ENCODE measurements around the gene SMYD2. TPM values are rescaled to one million over a fixed set of nuclear protein-coding genes. Genes with fewer than 3 reads are reported as not detected.

Gene SMYD2
- total RNA-seq, 4 donors from 2014 or later: 6.8 to 41.3 (median 19.2) TPM

DNA sequence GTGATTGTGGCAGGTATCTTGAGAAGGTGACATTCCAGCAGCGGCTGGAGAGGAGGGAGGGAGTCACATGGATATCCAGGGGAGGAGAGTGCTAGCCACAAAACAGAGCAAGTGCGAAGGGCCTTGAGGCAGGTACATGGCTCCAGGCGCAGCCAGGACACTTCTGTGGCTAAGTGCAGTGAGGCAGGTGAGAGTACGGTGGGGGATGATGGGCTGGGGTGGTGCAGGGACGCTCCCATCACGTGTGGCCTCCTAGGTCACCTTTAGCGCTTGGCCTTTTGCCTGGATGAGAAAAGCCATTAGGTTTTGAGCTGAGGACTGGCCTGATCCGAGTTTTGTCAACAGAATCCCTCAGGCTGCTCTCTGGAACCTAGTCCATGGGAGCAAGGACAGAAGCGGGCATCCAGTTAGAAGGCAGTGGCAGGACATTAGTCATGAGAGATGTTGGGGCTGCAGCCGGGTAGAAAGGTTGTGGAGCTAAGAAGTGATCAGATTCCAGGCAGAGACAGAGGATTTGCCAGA lies 31.6 kb downstream of the SMYD2 start:
- no peaks in the 10 kb centered on the region for H3K9me3 ChIP-seq
- H3K36me3 ChIP-seq: no peaks in the 10 kb centered on the region
- TF ChIP-seq POLR2A (IDR thresholded peaks at IDR 0.05): no peak
- TF ChIP-seq, protein P1, sequence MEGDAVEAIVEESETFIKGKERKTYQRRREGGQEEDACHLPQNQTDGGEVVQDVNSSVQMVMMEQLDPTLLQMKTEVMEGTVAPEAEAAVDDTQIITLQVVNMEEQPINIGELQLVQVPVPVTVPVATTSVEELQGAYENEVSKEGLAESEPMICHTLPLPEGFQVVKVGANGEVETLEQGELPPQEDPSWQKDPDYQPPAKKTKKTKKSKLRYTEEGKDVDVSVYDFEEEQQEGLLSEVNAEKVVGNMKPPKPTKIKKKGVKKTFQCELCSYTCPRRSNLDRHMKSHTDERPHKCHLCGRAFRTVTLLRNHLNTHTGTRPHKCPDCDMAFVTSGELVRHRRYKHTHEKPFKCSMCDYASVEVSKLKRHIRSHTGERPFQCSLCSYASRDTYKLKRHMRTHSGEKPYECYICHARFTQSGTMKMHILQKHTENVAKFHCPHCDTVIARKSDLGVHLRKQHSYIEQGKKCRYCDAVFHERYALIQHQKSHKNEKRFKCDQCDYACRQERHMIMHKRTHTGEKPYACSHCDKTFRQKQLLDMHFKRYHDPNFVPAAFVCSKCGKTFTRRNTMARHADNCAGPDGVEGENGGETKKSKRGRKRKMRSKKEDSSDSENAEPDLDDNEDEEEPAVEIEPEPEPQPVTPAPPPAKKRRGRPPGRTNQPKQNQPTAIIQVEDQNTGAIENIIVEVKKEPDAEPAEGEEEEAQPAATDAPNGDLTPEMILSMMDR (IDR thresholded peaks at IDR 0.05): no peak
- H3K27me3 ChIP-seq: no peaks in the 10 kb centered on the region
- DNase-seq: no peak
- no peak overlapping the region for H3K4me3 ChIP-seq
- intact Hi-C loops (cut with DNase I; ENCODE audit: low total_unique reads): no loop called here
- no peak overlapping the region for H3K27ac ChIP-seq
- no peaks in the 10 kb centered on the region for H3K4me1 ChIP-seq

DNA sequence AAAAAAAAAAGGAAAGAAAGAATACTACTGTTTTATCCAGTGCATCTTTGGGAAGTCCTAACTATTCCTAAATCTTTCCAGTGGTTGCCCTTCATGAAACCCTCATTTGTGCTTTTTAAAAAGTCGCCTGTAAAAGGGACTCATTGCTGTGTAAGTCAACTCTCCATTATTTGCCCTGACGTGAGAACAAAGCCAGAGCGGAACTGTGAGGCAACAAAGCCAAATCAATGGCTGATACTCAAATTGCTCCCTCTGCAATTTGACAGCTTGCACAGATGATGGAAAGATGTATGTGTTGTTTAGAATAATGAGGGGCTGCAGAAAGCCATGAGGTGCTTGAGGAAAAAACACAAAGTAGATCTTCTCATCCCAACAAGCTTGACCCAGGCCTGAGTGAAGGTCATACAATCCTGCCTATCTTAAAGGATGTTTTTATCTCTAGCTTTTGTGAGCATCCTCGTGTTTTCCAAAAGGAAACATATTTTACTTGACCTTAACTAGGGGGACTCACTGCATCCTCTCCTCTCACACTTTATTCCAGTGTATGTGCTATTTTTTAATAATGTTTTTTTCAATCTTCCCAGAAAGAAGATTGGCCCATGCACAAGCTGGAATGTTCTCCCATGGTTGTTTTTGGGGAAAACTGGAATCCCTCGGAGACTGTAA lies 33.4 kb downstream of the SMYD2 start:
- intact Hi-C loops (cut with DNase I; ENCODE audit: low total_unique reads): no loop called here
- Histone ChIP-seq H3K27me3 (no peaks in the 10 kb centered on the region), H3K9me3 (no peaks in the 10 kb centered on the region), H3K4me1 (no peaks in the 10 kb centered on the region), H3K4me3 (no peak overlapping the region), H3K36me3 (no peaks in the 10 kb centered on the region), H3K27ac (no peak overlapping the region)
- TF ChIP-seq POLR2A (IDR thresholded peaks at IDR 0.05): no peak
- TF ChIP-seq, protein P1 (IDR thresholded peaks at IDR 0.05): no peak
- no peak for DNase-seq

DNA sequence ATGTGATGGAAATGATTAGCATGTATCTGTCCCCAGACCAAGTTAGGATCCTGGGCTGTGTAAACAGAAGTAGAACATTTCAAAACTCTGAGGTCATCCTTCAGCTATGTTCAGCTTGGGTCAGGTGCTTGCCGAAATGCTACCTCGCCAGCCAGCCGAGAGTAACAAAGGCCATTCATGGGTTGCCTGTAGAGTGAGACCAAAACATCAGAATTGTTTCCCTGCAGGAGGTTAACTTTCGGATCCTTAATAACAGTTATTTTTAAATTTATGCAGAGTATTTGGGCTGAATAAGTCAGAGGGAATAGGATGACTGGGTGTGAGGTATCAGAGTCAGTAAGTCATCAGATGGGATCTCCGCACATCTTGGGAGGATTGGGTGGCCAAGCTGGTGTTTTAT lies 35.6 kb downstream of the SMYD2 start:
- no peak overlapping the region for H3K27ac ChIP-seq
- no peak for DNase-seq
- intact Hi-C loops (cut with DNase I; ENCODE audit: low total_unique reads): loop anchor here (5.0 kb wide), 1 partner anchor 54 kb away; no protein-coding TSS in a partner anchor

DNA sequence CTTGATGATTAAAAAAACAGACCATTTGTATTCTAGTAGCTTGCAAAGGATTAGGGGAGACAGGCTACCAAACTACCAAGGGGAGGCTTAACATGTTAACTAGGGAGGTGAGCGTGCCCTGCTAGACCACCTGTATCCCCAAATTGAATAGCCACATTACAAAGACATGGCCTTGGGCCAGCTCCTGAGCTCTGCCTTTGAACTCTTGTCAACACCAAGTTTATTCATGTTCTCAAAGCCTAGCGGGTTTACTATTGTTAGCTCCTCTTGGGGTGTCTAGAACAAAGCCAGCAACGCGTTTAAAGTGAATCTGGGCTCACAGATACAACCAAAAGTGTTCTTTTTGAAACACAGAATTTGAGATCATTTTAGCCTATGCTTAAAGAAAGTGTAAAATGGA lies 36.3 kb downstream of the SMYD2 start:
- Histone ChIP-seq H3K36me3 (no peaks in the 10 kb centered on the region), H3K4me1 (no peaks in the 10 kb centered on the region), H3K4me3 (no peak overlapping the region), H3K27ac (no peak overlapping the region), H3K27me3 (no peaks in the 10 kb centered on the region), H3K9me3 (no peaks in the 10 kb centered on the region)
- intact Hi-C loops (cut with DNase I; ENCODE audit: low total_unique reads): loop anchor here (5.0 kb wide), 1 partner anchor 55 kb away; no protein-coding TSS in a partner anchor
- TF ChIP-seq, protein P1 (IDR thresholded peaks at IDR 0.05): no peak
- TF ChIP-seq POLR2A (IDR thresholded peaks at IDR 0.05): no peak
- DNase-seq: no peak

More for the DNA sequence above, 35.6 kb downstream of the SMYD2 start:
- Histone ChIP-seq H3K9me3 (no peaks in the 10 kb centered on the region), H3K4me3 (no peak overlapping the region), H3K27me3 (no peaks in the 10 kb centered on the region), H3K4me1 (no peaks in the 10 kb centered on the region), H3K36me3 (no peaks in the 10 kb centered on the region)
- TF ChIP-seq, protein P1 (IDR thresholded peaks at IDR 0.05): no peak
- TF ChIP-seq POLR2A (IDR thresholded peaks at IDR 0.05): no peak

DNA sequence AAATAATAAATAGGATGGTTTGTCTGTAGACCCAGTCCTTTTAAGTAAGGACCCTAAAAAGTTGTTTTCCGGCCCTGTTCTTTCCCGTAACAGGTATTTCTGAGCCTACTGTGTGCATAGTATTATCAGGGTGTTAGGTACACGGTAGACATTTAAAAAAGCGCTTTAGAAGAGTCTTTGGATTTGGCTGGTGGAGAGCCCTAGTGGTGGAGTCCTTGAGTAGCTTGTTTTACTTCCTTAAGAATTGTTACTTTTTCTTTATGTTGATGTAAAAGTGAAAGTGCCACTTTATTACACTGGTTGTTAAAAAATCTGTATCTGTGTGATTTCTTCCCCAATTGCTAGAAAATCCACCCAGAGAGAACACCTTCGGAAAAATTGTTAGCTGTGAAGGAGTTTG lies 36.8 kb downstream of the SMYD2 start:
- no peaks in the 10 kb centered on the region for H3K36me3 ChIP-seq
- no peak for TF ChIP-seq POLR2A (IDR thresholded peaks at IDR 0.05)
- TF ChIP-seq, protein P1 (IDR thresholded peaks at IDR 0.05): no peak
- no peaks in the 10 kb centered on the region for H3K4me1 ChIP-seq
- H3K27me3 ChIP-seq: no peaks in the 10 kb centered on the region
- H3K27ac ChIP-seq: no peak overlapping the region
- intact Hi-C loops (cut with DNase I; ENCODE audit: low total_unique reads): loop anchor here (5.0 kb wide), 1 partner anchor 55 kb away; no protein-coding TSS in a partner anchor
- H3K4me3 ChIP-seq: no peak overlapping the region
- no peaks in the 10 kb centered on the region for H3K9me3 ChIP-seq
- DNase-seq: no peak
